ENCODE data around the gene CFB. TPM values are rescaled to one million over a fixed set of nuclear protein-coding genes. Genes with fewer than 3 reads are reported as not detected.
"Not testable (repeated sequence)": the region's sequence is repeated elsewhere in the genome, so short reads cannot be mapped to it uniquely, and the experiment has no call there.

CFB gene
- total and polyA plus RNA-seq, 5 donors from 2014 or later: 0.64 to 1.9 (median 1.5) TPM

- H3K36me3 ChIP-seq (ENCODE audit: control insufficient read depth, insufficient read depth, low read length); H3K9me3 ChIP-seq (ENCODE audit: control insufficient read depth in 2 of 2, low read length in 2 of 2); H3K4me3 ChIP-seq (ENCODE audit: low read depth, low read length); H3K36me3 Mint-ChIP-seq; H3K9me3 Mint-ChIP-seq; H3K27ac ChIP-seq (ENCODE audit: insufficient read depth, low read length, poor library complexity, severe bottlenecking); H3K27ac Mint-ChIP-seq; H3K4me1 ChIP-seq (ENCODE audit: control insufficient read depth, insufficient read depth, low read length, poor library complexity, severe bottlenecking); H3K27me3 ChIP-seq (ENCODE audit: control insufficient read depth, insufficient read depth, low read length); ATAC-seq (ENCODE audit: low read depth in 2 of 2); DNase-seq: not testable (repeated sequence)
- H3K4me3 Mint-ChIP-seq: peak overlapping the region in 1 of 4 donors; percentile 87
- H3K27me3 Mint-ChIP-seq: peaks cover 15% of the 10 kb centered on the region
- H3K4me1 Mint-ChIP-seq: peaks cover 0 to 12% (median 8%) of the 10 kb centered on the region in 4 donors
Observed at GRCh38 chr6:31906727-31907126, 39.2 kb upstream of the CFB start.

- H3K27ac ChIP-seq (ENCODE audit: insufficient read depth, low read length, poor library complexity, severe bottlenecking): no peak overlapping the region
- Mint-ChIP-seq H3K27me3 (peaks cover 15% of the 10 kb centered on the region), H3K27ac (no peak overlapping the region), H3K36me3 (no peaks in the 10 kb centered on the region), H3K4me3 (peak overlapping the region in 1 of 4 donors; percentile 87), H3K9me3 (peaks cover 0 to 2% (median 0%) of the 10 kb centered on the region in 7 donors), H3K4me1 (peaks cover 0 to 12% (median 8%) of the 10 kb centered on the region in 4 donors)
- H3K36me3 ChIP-seq (ENCODE audit: control insufficient read depth, insufficient read depth, low read length): no peaks in the 10 kb centered on the region
- no peak for DNase-seq
- no peaks in the 10 kb centered on the region for H3K9me3 ChIP-seq (ENCODE audit: control insufficient read depth in 2 of 2, low read length in 2 of 2)
- H3K4me3 ChIP-seq (ENCODE audit: low read depth, low read length): no peak overlapping the region
- ATAC-seq (ENCODE audit: low read depth in 2 of 2): no peak
- peaks cover 3% of the 10 kb centered on the region for H3K27me3 ChIP-seq (ENCODE audit: control insufficient read depth, insufficient read depth, low read length)
- H3K4me1 ChIP-seq (ENCODE audit: control insufficient read depth, insufficient read depth, low read length, poor library complexity, severe bottlenecking): peaks cover 6% of the 10 kb centered on the region
Observed at GRCh38 chr6:31907158-31907813, 38.6 kb upstream of the CFB start.

- not testable (repeated sequence) for H3K4me3 Mint-ChIP-seq; ATAC-seq (ENCODE audit: low read depth in 2 of 2); H3K36me3 Mint-ChIP-seq
Observed at GRCh38 chr6:31908255-31908654, 37.6 kb upstream of the CFB start.

GRCh38 chr6:31908791-31909190 is 37.1 kb upstream of the CFB start:
- H3K9me3 Mint-ChIP-seq: peaks cover 0 to 2% (median 0%) of the 10 kb centered on the region in 7 donors
- H3K4me1 Mint-ChIP-seq: peaks cover 0 to 5% (median 0%) of the 10 kb centered on the region in 4 donors
- ATAC-seq (ENCODE audit: low read depth in 2 of 2) (no peak), DNase-seq (no peak)
- no peak overlapping the region for H3K4me3 Mint-ChIP-seq
- H3K36me3 ChIP-seq (ENCODE audit: control insufficient read depth, insufficient read depth, low read length): no peaks in the 10 kb centered on the region
- H3K27ac Mint-ChIP-seq: no peak overlapping the region
- H3K4me1 ChIP-seq (ENCODE audit: control insufficient read depth, insufficient read depth, low read length, poor library complexity, severe bottlenecking): no peaks in the 10 kb centered on the region
- no peak overlapping the region for H3K4me3 ChIP-seq (ENCODE audit: low read depth, low read length)
- peaks cover 3% of the 10 kb centered on the region for H3K27me3 ChIP-seq (ENCODE audit: control insufficient read depth, insufficient read depth, low read length)
- H3K27me3 Mint-ChIP-seq: peaks cover 15% of the 10 kb centered on the region
- H3K36me3 Mint-ChIP-seq: no peaks in the 10 kb centered on the region
- H3K9me3 ChIP-seq (ENCODE audit: control insufficient read depth in 2 of 2, low read length in 2 of 2): no peaks in the 10 kb centered on the region
- H3K27ac ChIP-seq (ENCODE audit: insufficient read depth, low read length, poor library complexity, severe bottlenecking): no peak overlapping the region

More at GRCh38 chr6:31908255-31908654, 37.6 kb upstream of the CFB start:
- not testable (repeated sequence) for H3K27ac ChIP-seq (ENCODE audit: insufficient read depth, low read length, poor library complexity, severe bottlenecking); DNase-seq; H3K36me3 ChIP-seq (ENCODE audit: control insufficient read depth, insufficient read depth, low read length); H3K9me3 Mint-ChIP-seq; H3K4me1 ChIP-seq (ENCODE audit: control insufficient read depth, insufficient read depth, low read length, poor library complexity, severe bottlenecking); H3K4me3 ChIP-seq (ENCODE audit: low read depth, low read length); H3K27ac Mint-ChIP-seq; H3K27me3 ChIP-seq (ENCODE audit: control insufficient read depth, insufficient read depth, low read length); H3K4me1 Mint-ChIP-seq; H3K9me3 ChIP-seq (ENCODE audit: control insufficient read depth in 2 of 2, low read length in 2 of 2)
- H3K27me3 Mint-ChIP-seq: peaks cover 15% of the 10 kb centered on the region

- H3K4me1 ChIP-seq (ENCODE audit: control insufficient read depth, insufficient read depth, low read length, poor library complexity, severe bottlenecking); H3K4me1 Mint-ChIP-seq; H3K4me3 Mint-ChIP-seq; H3K36me3 ChIP-seq (ENCODE audit: control insufficient read depth, insufficient read depth, low read length); H3K4me3 ChIP-seq (ENCODE audit: low read depth, low read length); ATAC-seq (ENCODE audit: low read depth in 2 of 2); H3K9me3 Mint-ChIP-seq; H3K27ac Mint-ChIP-seq; H3K27me3 ChIP-seq (ENCODE audit: control insufficient read depth, insufficient read depth, low read length); H3K36me3 Mint-ChIP-seq; DNase-seq; H3K9me3 ChIP-seq (ENCODE audit: control insufficient read depth in 2 of 2, low read length in 2 of 2); H3K27ac ChIP-seq (ENCODE audit: insufficient read depth, low read length, poor library complexity, severe bottlenecking): not testable (repeated sequence)
- peaks cover 15% of the 10 kb centered on the region for H3K27me3 Mint-ChIP-seq
Observed at GRCh38 chr6:31909298-31909697, 36.6 kb upstream of the CFB start.

- no peak overlapping the region for H3K4me3 ChIP-seq (ENCODE audit: low read depth, low read length)
- H3K4me1 Mint-ChIP-seq: no peaks in the 10 kb centered on the region
- no peaks in the 10 kb centered on the region for H3K36me3 Mint-ChIP-seq
- H3K4me3 Mint-ChIP-seq: peak overlapping the region in 1 of 4 donors; percentile 81
- peaks cover 7% of the 10 kb centered on the region for H3K27me3 Mint-ChIP-seq
- no peaks in the 10 kb centered on the region for H3K4me1 ChIP-seq (ENCODE audit: control insufficient read depth, insufficient read depth, low read length, poor library complexity, severe bottlenecking)
- DNase-seq (no peak), ATAC-seq (ENCODE audit: low read depth in 2 of 2) (no peak)
- no peak overlapping the region for H3K27ac Mint-ChIP-seq
- no peaks in the 10 kb centered on the region for H3K27me3 ChIP-seq (ENCODE audit: control insufficient read depth, insufficient read depth, low read length)
- no peaks in the 10 kb centered on the region for H3K9me3 Mint-ChIP-seq
- no peaks in the 10 kb centered on the region for H3K36me3 ChIP-seq (ENCODE audit: control insufficient read depth, insufficient read depth, low read length)
- H3K27ac ChIP-seq (ENCODE audit: insufficient read depth, low read length, poor library complexity, severe bottlenecking): no peak overlapping the region
- H3K9me3 ChIP-seq (ENCODE audit: control insufficient read depth in 2 of 2, low read length in 2 of 2): no peaks in the 10 kb centered on the region
Observed at GRCh38 chr6:31911826-31912585, 33.9 kb upstream of the CFB start.

GRCh38 chr6:31915351-31915750 is 30.5 kb upstream of the CFB start:
- H3K36me3 ChIP-seq (ENCODE audit: control insufficient read depth, insufficient read depth, low read length): no peaks in the 10 kb centered on the region
- no peaks in the 10 kb centered on the region for H3K4me1 ChIP-seq (ENCODE audit: control insufficient read depth, insufficient read depth, low read length, poor library complexity, severe bottlenecking)
- H3K9me3 ChIP-seq (ENCODE audit: control insufficient read depth in 2 of 2, low read length in 2 of 2): no peaks in the 10 kb centered on the region
- Mint-ChIP-seq H3K4me3 (no peak overlapping the region), H3K27me3 (peaks cover 7% of the 10 kb centered on the region), H3K27ac (no peak overlapping the region), H3K36me3 (no peaks in the 10 kb centered on the region), H3K9me3 (no peaks in the 10 kb centered on the region), H3K4me1 (no peaks in the 10 kb centered on the region)
- no peaks in the 10 kb centered on the region for H3K27me3 ChIP-seq (ENCODE audit: control insufficient read depth, insufficient read depth, low read length)
- ATAC-seq (ENCODE audit: low read depth in 2 of 2) (no peak), DNase-seq (no peak)
- H3K27ac ChIP-seq (ENCODE audit: insufficient read depth, low read length, poor library complexity, severe bottlenecking): no peak overlapping the region
- H3K4me3 ChIP-seq (ENCODE audit: low read depth, low read length): no peak overlapping the region

GRCh38 chr6:31915756-31916155 is 30.1 kb upstream of the CFB start:
- Mint-ChIP-seq H3K27ac (no peak overlapping the region), H3K9me3 (no peaks in the 10 kb centered on the region), H3K36me3 (no peaks in the 10 kb centered on the region), H3K4me1 (no peaks in the 10 kb centered on the region), H3K27me3 (peaks cover 7% of the 10 kb centered on the region), H3K4me3 (no peak overlapping the region)
- Histone ChIP-seq H3K27ac (ENCODE audit: insufficient read depth, low read length, poor library complexity, severe bottlenecking) (no peak overlapping the region), H3K27me3 (ENCODE audit: control insufficient read depth, insufficient read depth, low read length) (no peaks in the 10 kb centered on the region), H3K9me3 (ENCODE audit: control insufficient read depth in 2 of 2, low read length in 2 of 2) (no peaks in the 10 kb centered on the region), H3K4me3 (ENCODE audit: low read depth, low read length) (no peak overlapping the region), H3K4me1 (ENCODE audit: control insufficient read depth, insufficient read depth, low read length, poor library complexity, severe bottlenecking) (no peaks in the 10 kb centered on the region), H3K36me3 (ENCODE audit: control insufficient read depth, insufficient read depth, low read length) (no peaks in the 10 kb centered on the region)
- ATAC-seq (ENCODE audit: low read depth in 2 of 2) (no peak), DNase-seq (no peak)

All from CD4-positive, CD25-positive, alpha-beta regulatory T cell (primary cell).